HL-60/S4 treated with retinoic acid at 250 ng/mL for 4 days and 3 days (cell line): ENCODE data around the gene MRNIP.

Source experiments
- in situ Hi-C: fragments of 300-500 bp; cut with MboI; formaldehyde crosslinking; loops from 2 replicates; pipeline ENCODE4 v1.7.0; 2022; ENCODE audit warnings: low sequenced_read_pairs

Gene MRNIP

GRCh38 chr5:179805529-179806249 is 52.9 kb downstream of the MRNIP start:
- in situ Hi-C loops: no loop called here

DNA sequence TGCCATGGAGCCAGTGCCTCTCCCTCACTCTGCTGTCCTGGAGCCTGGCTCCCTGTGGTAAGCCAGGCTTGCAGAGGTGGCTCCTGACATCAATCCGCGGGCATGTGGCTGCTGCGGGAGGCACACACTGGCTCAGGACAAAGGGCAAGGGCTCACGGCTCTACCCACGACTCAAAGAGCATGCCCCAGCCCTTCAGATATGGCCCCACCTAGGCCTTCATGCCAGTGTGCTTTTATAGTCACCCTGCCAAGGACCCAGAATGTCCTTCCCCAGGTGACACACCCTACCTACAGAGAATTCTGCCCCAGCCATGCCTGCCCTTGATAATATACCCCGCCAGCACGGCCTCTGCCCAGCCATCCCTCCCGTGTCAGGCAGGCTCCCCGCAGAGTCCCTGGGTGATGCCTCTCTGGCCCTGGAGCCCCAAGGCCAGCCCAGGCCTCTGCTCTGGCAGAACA is 53.5 kb downstream of the MRNIP start:
- in situ Hi-C loops: no loop called here

DNA sequence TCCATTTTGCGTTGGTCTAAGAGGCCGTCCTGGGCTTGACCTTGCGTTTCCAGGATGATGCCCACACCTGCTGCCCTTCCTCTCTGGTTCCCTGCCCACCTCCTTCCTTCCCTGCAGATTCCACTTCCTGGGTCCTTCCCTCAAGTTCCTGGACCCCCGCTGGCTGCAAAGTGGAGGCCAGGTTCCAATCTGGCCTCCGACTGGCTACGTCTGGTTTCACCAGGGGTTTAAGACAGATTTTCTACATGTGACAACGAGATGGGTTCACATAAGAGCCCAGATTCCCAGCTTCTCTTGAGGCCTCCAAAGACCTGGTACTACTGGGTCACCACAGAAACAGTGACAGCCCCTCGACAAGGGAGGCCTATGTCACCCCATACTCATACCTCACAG is 54.1 kb downstream of the MRNIP start:
- in situ Hi-C loops: no loop called here

- in situ Hi-C loops: no loop called here
Observed at GRCh38 chr5:179803651-179804554, 54.7 kb downstream of the MRNIP start.

GRCh38 chr5:179802950-179803562 is 55.6 kb downstream of the MRNIP start:
- in situ Hi-C loops: no loop called here

GRCh38 chr5:179802207-179802883 is 56.3 kb downstream of the MRNIP start:
- in situ Hi-C loops: no loop called here

- in situ Hi-C loops: no loop called here
Observed at GRCh38 chr5:179801304-179802206, 57.1 kb downstream of the MRNIP start.

GRCh38 chr5:179800696-179801201 is 57.9 kb downstream of the MRNIP start:
- in situ Hi-C loops: no loop called here

DNA sequence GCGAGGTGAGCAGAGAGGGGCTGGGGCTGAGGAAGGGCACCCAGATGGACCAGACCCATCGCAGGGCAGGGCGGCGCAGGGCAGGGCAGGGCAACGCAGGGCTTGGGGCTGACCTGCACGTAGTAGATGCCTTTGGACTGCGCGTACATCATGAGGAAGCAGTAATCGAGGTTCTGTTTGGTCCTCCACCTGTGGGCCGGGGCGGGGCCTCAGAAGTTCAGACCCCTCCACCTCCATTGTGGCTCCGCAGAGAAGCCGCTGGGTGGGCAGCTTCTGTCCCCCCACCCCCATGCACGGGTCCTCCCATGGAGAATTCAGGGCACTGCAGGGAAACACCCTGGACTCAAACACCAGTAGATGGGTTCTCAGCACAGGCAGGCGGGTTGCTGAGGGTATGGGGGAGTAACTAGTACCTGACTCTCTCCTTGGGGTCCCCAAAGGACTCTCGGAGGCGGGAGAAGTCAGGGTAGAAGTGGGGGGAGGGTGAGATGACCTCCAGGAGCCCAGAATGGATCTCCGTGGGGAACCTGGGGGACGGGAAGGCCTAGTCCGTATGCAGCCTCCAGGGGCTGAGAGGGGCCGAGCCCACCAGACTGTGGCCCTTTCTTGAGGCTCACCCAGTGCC is 58.4 kb downstream of the MRNIP start:
- in situ Hi-C loops: no loop called here

- in situ Hi-C loops: no loop called here
Observed at GRCh38 chr5:179799644-179799973, 59.0 kb downstream of the MRNIP start.

- in situ Hi-C loops: no loop called here
Observed at GRCh38 chr5:179798771-179799643, 59.6 kb downstream of the MRNIP start.

DNA sequence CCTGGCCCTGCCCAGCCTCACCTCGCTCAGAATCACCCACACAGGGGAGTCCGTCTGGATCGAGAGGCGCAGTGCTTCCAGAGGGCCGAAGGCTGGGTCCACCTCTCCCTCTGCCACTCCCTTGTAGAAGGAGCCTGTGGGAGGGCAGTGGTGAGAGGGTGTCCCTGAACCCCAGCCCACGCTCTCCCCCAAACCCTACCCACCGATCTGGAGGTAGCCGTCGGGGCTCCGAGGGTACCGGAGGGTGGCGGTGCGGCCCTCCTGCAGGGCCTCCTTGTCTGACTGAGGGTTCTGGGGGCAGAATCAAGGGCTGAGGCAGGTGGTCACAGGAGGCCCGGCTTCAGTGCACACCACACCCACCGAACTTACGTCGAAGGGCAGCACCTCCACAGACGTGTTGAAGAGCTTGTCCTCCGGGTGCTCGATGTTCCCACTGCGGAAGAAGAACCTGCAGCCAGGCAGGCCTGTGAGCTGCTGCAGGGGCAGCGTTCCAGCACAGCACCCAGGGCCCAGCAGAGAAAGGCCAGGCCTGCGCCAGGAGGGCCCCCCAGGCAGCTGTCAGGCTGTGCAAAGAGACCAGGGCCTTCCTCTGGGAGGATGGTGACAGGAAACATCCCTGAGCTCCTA is 60.4 kb downstream of the MRNIP start:
- in situ Hi-C loops: no loop called here

- in situ Hi-C loops: no loop called here
Observed at GRCh38 chr5:179797741-179798140, 60.9 kb downstream of the MRNIP start.

GRCh38 chr5:179796877-179797608 is 61.6 kb downstream of the MRNIP start:
- in situ Hi-C loops: no loop called here

- in situ Hi-C loops: no loop called here
Observed at GRCh38 chr5:179795863-179796833, 62.5 kb downstream of the MRNIP start.
